Activated CD4-positive, alpha-beta T cell treated with anti-CD3 and anti-CD28 coated beads, Interleukin-2, Interleukin-6, amounts not matched to agents 100 ng/mL and 50 ng/mL, durations not matched to agents 16 hours and 8 hours (primary cell): ENCODE data around the gene RPGR.
A peak's percentile ranks its signal among the peaks of the same experiment; 100 is the strongest.

Experiments used
- DNase-seq: peaks from one replicate; pipeline ENCODE4 v3.0.0-alpha.2; 2020

RPGR gene

GRCh38 chrX:38327007-38327774 is at the start of gene RPGR:
Gene RPGR, minus strand, starts transcription at chrX:38327509. Its CDS starts 142 bp downstream, at chrX:38327367.
- DNase-seq, result peak; percentile 93

GRCh38 chrX:38376747-38377146 is 49.4 kb upstream of the RPGR start:
- DNase-seq, result no peak

GRCh38 chrX:38375891-38376290 is 48.6 kb upstream of the RPGR start:
- peak; percentile 11 for DNase-seq

GRCh38 chrX:38374431-38374830 is 47.1 kb upstream of the RPGR start:
- DNase-seq, result no peak

GRCh38 chrX:38371641-38372040 is 44.3 kb upstream of the RPGR start:
- no peak for DNase-seq

- DNase-seq, result no peak
Observed at GRCh38 chrX:38368774-38369173, 41.5 kb upstream of the RPGR start.

- DNase-seq, result no peak
Observed at GRCh38 chrX:38365954-38366353, 38.6 kb upstream of the RPGR start.

- DNase-seq, result no peak
Observed at GRCh38 chrX:38363046-38363445, 35.7 kb upstream of the RPGR start.

- no peak for DNase-seq
Observed at GRCh38 chrX:38357747-38358673, 30.7 kb upstream of the RPGR start.

GRCh38 chrX:38356401-38356800 is 29.1 kb upstream of the RPGR start:
- DNase-seq, result no peak

GRCh38 chrX:38352362-38352761 is 25.1 kb upstream of the RPGR start, which contains the start of gene OTC:
Gene OTC, plus strand, starts transcription at chrX:38352604. Its CDS starts 93 bp downstream, at chrX:38352697.
- DNase-seq, result no peak

- DNase-seq, result no peak
Observed at GRCh38 chrX:38351346-38351745, 24.0 kb upstream of the RPGR start.

- peak; percentile 58 for DNase-seq
Observed at GRCh38 chrX:38347136-38347535, 19.8 kb upstream of the RPGR start.

- no peak for DNase-seq
Observed at GRCh38 chrX:38346150-38346549, 18.8 kb upstream of the RPGR start.

- DNase-seq, result no peak
Observed at GRCh38 chrX:38342853-38343778, 15.8 kb upstream of the RPGR start.

GRCh38 chrX:38341442-38341841 is 14.1 kb upstream of the RPGR start:
- DNase-seq, result no peak

- DNase-seq, result no peak
Observed at GRCh38 chrX:38336538-38337240, 9.4 kb upstream of the RPGR start.

- no peak for DNase-seq
Observed at GRCh38 chrX:38335382-38335781, 8.1 kb upstream of the RPGR start.

GRCh38 chrX:38332505-38332904 is 5.2 kb upstream of the RPGR start:
- no peak for DNase-seq

- no peak for DNase-seq
Observed at GRCh38 chrX:38327775-38328081, 419 bp upstream of the RPGR start.

GRCh38 chrX:38326086-38326485 is 1.2 kb downstream of the RPGR start:
- no peak for DNase-seq

- no peak for DNase-seq
Observed at GRCh38 chrX:38320819-38321218, 6.5 kb downstream of the RPGR start.
